NCI-H345 (cell line): ENCODE measurements around the gene NKX6-2.
"Not testable (repeated sequence)": the region's sequence is repeated elsewhere in the genome, so short reads cannot be mapped to it uniquely, and the experiment has no call there.

Experiments used
- DNase-seq: peaks from one replicate; lab custom pipeline; 2025; lab: John Stamatoyannopoulos, UW

Gene NKX6-2

GRCh38 chr10:132780356-132780755 is 5.6 kb downstream of the NKX6-2 start:
- no peak for DNase-seq

GRCh38 chr10:132779549-132780294 is 6.2 kb downstream of the NKX6-2 start:
- DNase-seq: no peak

GRCh38 chr10:132777441-132777840 is 8.5 kb downstream of the NKX6-2 start:
- DNase-seq: no peak

GRCh38 chr10:132776821-132777220 is 9.1 kb downstream of the NKX6-2 start:
- DNase-seq: no peak

GRCh38 chr10:132776186-132776585 is 9.8 kb downstream of the NKX6-2 start:
- peak; percentile 61 for DNase-seq

GRCh38 chr10:132774902-132775863 is 10.8 kb downstream of the NKX6-2 start:
- peak; percentile 79 for DNase-seq

- DNase-seq: no peak
Measured at GRCh38 chr10:132774181-132774901, 11.6 kb downstream of the NKX6-2 start.

GRCh38 chr10:132772816-132773215 is 13.1 kb downstream of the NKX6-2 start:
- DNase-seq: not testable (repeated sequence)

GRCh38 chr10:132770061-132771021 is 15.6 kb downstream of the NKX6-2 start:
- DNase-seq: no peak

- DNase-seq: no peak
Measured at GRCh38 chr10:132768346-132769248, 17.4 kb downstream of the NKX6-2 start.

- DNase-seq: no peak
Measured at GRCh38 chr10:132766291-132766690, 19.7 kb downstream of the NKX6-2 start.

- no peak for DNase-seq
Measured at GRCh38 chr10:132765435-132765834, 20.5 kb downstream of the NKX6-2 start.

GRCh38 chr10:132764108-132764507 is 21.8 kb downstream of the NKX6-2 start:
- no peak for DNase-seq

GRCh38 chr10:132763545-132763944 is 22.4 kb downstream of the NKX6-2 start:
- DNase-seq: no peak

- DNase-seq: no peak
Measured at GRCh38 chr10:132762267-132762666, 23.7 kb downstream of the NKX6-2 start.

GRCh38 chr10:132761395-132762060 is 24.4 kb downstream of the NKX6-2 start:
- no peak for DNase-seq

- DNase-seq: no peak
Measured at GRCh38 chr10:132758865-132759264, 27.1 kb downstream of the NKX6-2 start.

- no peak for DNase-seq
Measured at GRCh38 chr10:132757171-132757570, 28.8 kb downstream of the NKX6-2 start.

GRCh38 chr10:132756591-132756990 is 29.4 kb downstream of the NKX6-2 start:
- DNase-seq: no peak
